Stimulated activated CD8-positive, alpha-beta memory T cell treated with anti-CD3 and anti-CD28 coated beads, Interleukin-12 subunit alpha, Interleukin-12 subunit beta, amount 100 ng/mL, for 24 hours (primary cell): ENCODE results near the gene SPRR2D.
"Not testable (repeated sequence)": the region's sequence is repeated elsewhere in the genome, so short reads cannot be mapped to it uniquely, and the experiment has no call there.

Experiments
- DNase-seq: peaks from one replicate; pipeline ENCODE4 v3.0.0-alpha.2; 2020; ENCODE audit errors: extremely low read depth

The SPRR2D gene

DNA sequence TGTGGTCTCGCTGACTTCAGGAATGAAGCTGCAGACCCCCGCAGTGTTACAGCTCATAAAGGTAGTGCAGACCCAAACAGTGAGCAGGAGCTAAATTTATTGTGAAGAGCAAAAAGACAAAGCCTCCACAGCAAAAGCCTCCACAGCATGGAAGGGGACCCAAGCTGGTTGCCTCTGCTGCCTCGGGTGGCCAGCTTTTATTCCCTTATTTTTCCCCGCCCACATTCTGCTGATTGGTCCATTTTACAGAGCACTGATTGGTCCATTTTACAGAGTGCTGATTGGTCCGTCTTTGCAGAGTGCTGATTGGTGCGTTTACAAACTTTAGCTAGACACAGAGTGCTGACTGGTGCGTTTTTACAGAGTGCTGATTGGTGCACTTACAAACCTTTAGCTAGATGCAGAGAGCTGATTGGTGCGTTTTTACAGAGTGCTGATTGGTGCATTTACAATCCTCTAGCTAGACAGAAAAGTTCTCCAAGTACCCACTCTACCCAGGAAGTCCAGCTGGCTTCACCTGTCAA is 29.6 kb downstream of the SPRR2D start:
- DNase-seq, result not testable (repeated sequence)

DNA sequence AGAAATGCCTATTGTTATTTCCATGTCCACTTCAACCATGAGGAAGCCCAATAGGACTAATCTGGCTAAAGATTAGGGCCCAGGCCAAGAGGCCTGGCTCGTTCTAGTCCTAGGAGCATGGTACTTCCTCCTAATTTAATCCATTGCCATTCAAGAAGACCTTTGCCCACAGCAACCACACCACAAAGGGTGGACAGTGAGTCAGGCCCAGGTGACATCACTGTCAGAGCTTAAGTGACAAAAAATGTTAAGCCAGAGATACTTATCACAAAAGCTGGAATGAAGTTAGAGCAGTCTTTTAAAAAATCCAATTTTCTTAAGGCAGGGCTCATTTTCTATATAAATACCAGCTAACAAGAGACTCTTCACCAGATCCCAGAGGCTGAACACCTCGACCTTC is 39.5 kb downstream of the SPRR2D start, which contains the start of gene SPRR3:
SPRR3 (plus strand) TSS at position 368 of the 400 bp plus-strand sequence. CDS start 1,272 bp downstream, outside the sequence.
- DNase-seq, result no peak

DNA sequence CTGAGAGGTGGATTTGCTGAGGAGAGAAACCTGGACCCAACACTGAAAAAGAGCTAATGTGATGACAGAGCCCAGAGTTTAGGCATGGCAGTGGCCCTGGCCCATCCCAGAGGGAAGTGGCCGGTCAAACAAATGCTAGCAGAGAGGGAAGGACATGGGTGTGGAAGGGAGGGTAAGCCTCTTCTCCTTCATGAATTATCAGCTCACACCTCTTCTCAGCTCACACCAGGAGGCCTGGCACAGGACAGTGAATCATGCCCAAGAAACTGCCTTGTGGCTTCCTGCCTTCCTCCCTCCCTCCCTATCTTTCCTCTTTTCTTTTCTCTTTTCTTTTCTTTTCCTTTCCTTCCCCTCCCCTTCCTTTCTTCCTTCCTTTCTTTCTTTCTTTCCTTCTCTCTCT is 40.6 kb downstream of the SPRR2D start:
- DNase-seq, result no peak

- DNase-seq, result no peak
Measured at GRCh38 chr1:152999818-153000217, 41.1 kb downstream of the SPRR2D start.

- no peak for DNase-seq
Measured at GRCh38 chr1:152998476-152998875, 42.4 kb downstream of the SPRR2D start.

DNA sequence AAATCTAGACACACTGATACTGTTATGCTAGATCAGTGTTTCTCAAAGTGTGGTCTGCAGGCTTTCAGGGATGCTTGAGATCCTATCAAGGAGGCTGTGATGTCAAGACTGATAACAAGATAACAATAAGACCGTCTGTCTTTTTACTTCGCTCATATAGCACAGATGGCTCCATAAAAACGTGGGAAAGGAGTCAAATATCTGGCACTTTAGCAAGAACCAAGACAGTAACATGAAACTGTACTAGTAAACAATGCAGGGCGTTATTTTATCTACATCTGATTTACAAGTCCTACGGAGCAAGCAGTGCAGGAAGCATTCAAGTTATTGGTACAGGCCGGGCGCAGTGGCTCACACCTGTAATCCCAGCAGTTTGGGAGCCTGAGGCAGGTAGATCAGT is 43.0 kb downstream of the SPRR2D start:
- DNase-seq, result no peak

DNA sequence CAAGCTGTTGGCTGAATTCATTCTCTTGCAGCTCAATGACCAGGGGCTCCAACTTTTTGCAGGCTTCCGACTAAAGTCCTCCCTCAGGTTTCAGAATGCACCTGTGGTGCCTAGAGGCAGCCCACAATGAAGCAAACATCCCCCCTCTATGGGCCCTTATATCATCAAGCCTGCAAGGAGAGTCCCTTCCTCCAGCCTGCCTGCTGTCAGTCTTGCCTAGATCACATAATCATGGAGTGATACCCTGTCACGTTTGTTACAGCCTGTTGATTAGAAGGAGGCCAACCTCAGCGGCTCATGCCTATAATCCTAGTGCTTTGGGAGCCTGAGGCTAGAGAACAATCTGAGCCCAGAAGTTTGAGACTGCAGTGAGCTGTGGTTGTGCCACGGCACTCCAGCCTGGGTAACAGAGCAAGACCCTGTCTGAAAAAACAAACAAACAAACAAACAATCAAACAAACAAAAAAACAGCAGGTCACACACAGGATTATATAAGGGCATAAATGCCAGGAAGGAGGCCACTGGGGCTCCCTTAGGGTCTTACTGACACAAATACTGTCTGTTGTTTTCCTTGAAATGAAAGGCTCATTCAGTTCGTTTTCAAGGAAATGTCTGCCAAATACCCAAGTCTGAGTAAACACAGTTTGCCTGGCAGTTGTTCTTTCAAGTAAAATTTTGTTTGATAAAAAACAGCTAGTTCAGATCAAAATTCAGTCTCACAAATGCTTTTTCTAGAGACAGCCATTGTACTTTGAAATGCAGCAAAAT is 44.1 kb downstream of the SPRR2D start:
- DNase-seq, result no peak

DNA sequence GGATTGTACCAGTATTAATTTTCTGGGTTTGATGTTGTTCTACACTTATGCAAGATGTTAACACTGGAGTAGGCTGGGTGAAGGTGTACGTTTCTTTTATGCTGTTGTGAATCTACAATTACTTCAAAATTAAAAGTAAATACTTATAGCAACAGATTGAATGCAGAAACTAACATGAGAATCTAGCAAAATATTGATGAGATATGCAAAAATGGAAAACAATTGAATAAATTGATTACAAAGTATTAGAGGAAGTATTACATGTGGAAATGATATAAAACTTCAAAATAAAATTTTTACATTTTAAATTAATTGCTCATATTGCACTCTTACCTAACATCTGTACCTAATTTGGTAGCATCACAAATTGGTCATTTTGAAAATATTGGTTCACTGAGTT is 45.1 kb downstream of the SPRR2D start:
- no peak for DNase-seq

GRCh38 chr1:152993186-152993585 is 47.7 kb downstream of the SPRR2D start:
- no peak for DNase-seq
